ENCODE data around the gene WNK4.
A peak's percentile ranks its signal among the peaks of the same experiment; 100 is the strongest.

WNK4 gene

GRCh38 chr17:42773290-42774035 lies 6.9 kb upstream of the WNK4 start, which contains the start of gene VPS25:
Gene VPS25 (plus strand): TSS chr17:42773449. CDS start chr17:42773476, 27 bp downstream.
- peak; percentile 77 for DNase-seq

GRCh38 chr17:42774066-42774745 lies 6.2 kb upstream of the WNK4 start:
- DNase-seq = no peak

- no peak for DNase-seq
Measured at GRCh38 chr17:42775534-42776098, 4.8 kb upstream of the WNK4 start.

- no peak for DNase-seq
Measured at GRCh38 chr17:42778570-42778969, 1.8 kb upstream of the WNK4 start.

GRCh38 chr17:42779304-42779935 lies 990 bp upstream of the WNK4 start:
- DNase-seq = no peak

GRCh38 chr17:42780851-42781638 lies 635 bp downstream of the WNK4 start:
- DNase-seq = no peak

GRCh38 chr17:42781639-42782165 lies 1.3 kb downstream of the WNK4 start:
- DNase-seq = no peak

- no peak for DNase-seq
Measured at GRCh38 chr17:42782166-42783061, 2.0 kb downstream of the WNK4 start.

GRCh38 chr17:42783062-42783790 lies 2.8 kb downstream of the WNK4 start:
- no peak for DNase-seq

- DNase-seq = no peak
Measured at GRCh38 chr17:42783791-42784138, 3.4 kb downstream of the WNK4 start.

- no peak for DNase-seq
Measured at GRCh38 chr17:42784409-42784808, 4.0 kb downstream of the WNK4 start.

GRCh38 chr17:42784811-42785592 lies 4.6 kb downstream of the WNK4 start:
- DNase-seq = no peak

GRCh38 chr17:42787266-42787665 lies 6.9 kb downstream of the WNK4 start:
- no peak for DNase-seq

- DNase-seq = no peak
Measured at GRCh38 chr17:42791948-42792347, 11.5 kb downstream of the WNK4 start.

GRCh38 chr17:42792545-42792944 lies 12.1 kb downstream of the WNK4 start:
- no peak for DNase-seq

GRCh38 chr17:42795061-42795460 lies 14.7 kb downstream of the WNK4 start:
- DNase-seq = no peak

- DNase-seq = no peak
Measured at GRCh38 chr17:42795465-42795864, 15.1 kb downstream of the WNK4 start.

- DNase-seq = no peak
Measured at GRCh38 chr17:42796066-42796758, 15.8 kb downstream of the WNK4 start.

Data from NCI-H510A treated with DMSO at 0.1 percent for 48 hours (cell line).